ENCODE measurements around the gene SRP9. TPM values are rescaled to one million over a fixed set of nuclear protein-coding genes. Genes with fewer than 3 reads are reported as not detected.

SRP9 gene
- total and polyA plus RNA-seq, 2 experiments from 2014 or later: 640 to 728 TPM

- no peak for TF ChIP-seq ZNF462 (CRISPR knock-in tag; IDR thresholded peaks at IDR 0.05)
- TF ChIP-seq JUNB (IDR thresholded peaks at IDR 0.05; ENCODE audit: unreplicated experiment): no peak
Measured at GRCh38 chr1:225819346-225820192, 41.9 kb downstream of the SRP9 start (continued).

- Mint-ChIP-seq H3K4me1 (peaks cover 56% of the 10 kb centered on the region), H3K27ac (peak overlapping the region; percentile 13; the same call in 1 of the 2 replicates), H3K9me3 (no peaks in the 10 kb centered on the region), H3K4me3 (no peak overlapping the region; the same call in 2 of the 3 replicates), H3K36me3 (ENCODE audit: low read depth) (peaks cover 11% of the 10 kb centered on the region), H3K27me3 (ENCODE audit: insufficient read depth, low read depth, poor library complexity) (no peaks in the 10 kb centered on the region)
- no peak overlapping the region; the same call in 1 of the 2 replicates for H3K27ac ChIP-seq (ENCODE audit: low read depth)
- no peaks in the 10 kb centered on the region for H3K27me3 ChIP-seq (ENCODE audit: insufficient read depth)
- no peak overlapping the region for H3K4me3 ChIP-seq
- peaks cover 66% of the 10 kb centered on the region for H3K79me2 ChIP-seq (replicated peaks; ENCODE audit: insufficient read depth)
- DNase-seq (ENCODE audit: low spot score) (no peak), ATAC-seq (no peak)
- H3K36me3 ChIP-seq (ENCODE audit: insufficient read depth): no peaks in the 10 kb centered on the region
- no peak overlapping the region for H3K4me2 ChIP-seq
- no peak overlapping the region for H2AFZ ChIP-seq
- H3F3A ChIP-seq (replicated peaks; ENCODE audit: low read depth): 0 out of 2 replicates have a peak, but pooled peaks cover 4% of the 10 kb centered on the region
- H4K20me1 ChIP-seq (replicated peaks; ENCODE audit: insufficient read depth): no peaks in the 10 kb centered on the region; the same call in none of the 2 replicates
- H3K9me2 ChIP-seq (ENCODE audit: insufficient read depth): no peaks in the 10 kb centered on the region
- peaks cover 45% of the 10 kb centered on the region for H3K4me1 ChIP-seq (ENCODE audit: insufficient read depth)
- TF ChIP-seq ZNF462 (CRISPR knock-in tag; IDR thresholded peaks at IDR 0.05) (no peak), ZNF331 (CRISPR knock-in tag; IDR thresholded peaks at IDR 0.05; ENCODE audit: low read depth) (no peak), NANOG (IDR thresholded peaks at IDR 0.05; ENCODE audit: borderline replicate concordance) (no peak), ETS1 (IDR thresholded peaks at IDR 0.05) (no peak), JUNB (IDR thresholded peaks at IDR 0.05; ENCODE audit: unreplicated experiment) (no peak), CREB1 (CRISPR knock-in tag; IDR thresholded peaks at IDR 0.05; ENCODE audit: low read depth) (no peak)
Measured at GRCh38 chr1:225820522-225821120, 43.0 kb downstream of the SRP9 start.

All from GM23338 (cell line).